ENCODE measurements around the gene WNT4. TPM values are rescaled to one million over a fixed set of nuclear protein-coding genes. Genes with fewer than 3 reads are reported as not detected.

Gene WNT4
- total RNA-seq, 2 donors from 2014 or later = 3.0 to 3.4 TPM

GRCh38 chr1:22118291-22118992 lies 24.5 kb downstream of the WNT4 start:
- DNase-seq (ENCODE audit: low spot score) = no peak
- Histone ChIP-seq H3K4me3 (no peak overlapping the region), H3K27me3 (replicated peaks; ENCODE audit: insufficient read depth) (no peaks in the 10 kb centered on the region), H3K36me3 (no peaks in the 10 kb centered on the region), H3K9me3 (no peaks in the 10 kb centered on the region), H3K4me1 (replicated peaks) (no peaks in the 10 kb centered on the region), H3K27ac (no peak overlapping the region)
- 86% methylated on average over 6 of the region's 8 CpGs for WGBS
- intact Hi-C loops (cut with DNase I) = loop anchor here (10.0 kb wide), 1 partner anchor 296 kb away; no protein-coding TSS in a partner anchor
- TF ChIP-seq POLR2AphosphoS5 (IDR thresholded peaks at IDR 0.05) (no peak), CTCF (IDR thresholded peaks at IDR 0.05) (no peak)

- intact Hi-C loops (cut with DNase I) = loop anchor here (10.0 kb wide), 1 partner anchor 297 kb away; no protein-coding TSS in a partner anchor
- H3K4me1 ChIP-seq (replicated peaks) = no peaks in the 10 kb centered on the region
- no peaks in the 10 kb centered on the region for H3K9me3 ChIP-seq
- TF ChIP-seq POLR2AphosphoS5 (IDR thresholded peaks at IDR 0.05) (no peak), POLR2A (IDR thresholded peaks at IDR 0.05) (no peak), CTCF (IDR thresholded peaks at IDR 0.05) (no peak)
- H3K27me3 ChIP-seq (replicated peaks; ENCODE audit: insufficient read depth) = no peaks in the 10 kb centered on the region
- no peak overlapping the region for H3K27ac ChIP-seq
- no peak for DNase-seq (ENCODE audit: low spot score)
- H3K36me3 ChIP-seq = no peaks in the 10 kb centered on the region
- 82% methylated on average over 5 of the region's 5 CpGs for WGBS
- H3K4me3 ChIP-seq = no peak overlapping the region
Observed at GRCh38 chr1:22117851-22118250, 25.0 kb downstream of the WNT4 start.

GRCh38 chr1:22117238-22117637 lies 25.7 kb downstream of the WNT4 start:
- H3K4me1 ChIP-seq (replicated peaks) = no peaks in the 10 kb centered on the region
- DNase-seq (ENCODE audit: low spot score) = no peak
- WGBS = 36% methylated on average over 4 of the region's 4 CpGs
- no peak overlapping the region for H3K27ac ChIP-seq
- TF ChIP-seq POLR2AphosphoS5 (IDR thresholded peaks at IDR 0.05) = no peak
- no peak for TF ChIP-seq CTCF (IDR thresholded peaks at IDR 0.05)
- no peak for TF ChIP-seq POLR2A (IDR thresholded peaks at IDR 0.05)
- no peaks in the 10 kb centered on the region for H3K9me3 ChIP-seq
- no peaks in the 10 kb centered on the region for H3K27me3 ChIP-seq (replicated peaks; ENCODE audit: insufficient read depth)
- H3K36me3 ChIP-seq = no peaks in the 10 kb centered on the region
- intact Hi-C loops (cut with DNase I) = loop anchor here (10.0 kb wide), 1 partner anchor 298 kb away; no protein-coding TSS in a partner anchor
- H3K4me3 ChIP-seq = no peak overlapping the region

GRCh38 chr1:22115286-22115685 lies 27.6 kb downstream of the WNT4 start:
- peak overlapping the region; percentile 27 to 44 for H3K27ac ChIP-seq
- no peaks in the 10 kb centered on the region for H3K4me1 ChIP-seq (replicated peaks)
- no peaks in the 10 kb centered on the region for H3K9me3 ChIP-seq
- no peaks in the 10 kb centered on the region for H3K36me3 ChIP-seq
- no peak overlapping the region for H3K4me3 ChIP-seq
- DNase-seq (ENCODE audit: low spot score) = no peak
- H3K27me3 ChIP-seq (replicated peaks; ENCODE audit: insufficient read depth) = no peaks in the 10 kb centered on the region
- intact Hi-C loops (cut with DNase I) = loop anchor here (10.0 kb wide), 1 partner anchor 300 kb away; no protein-coding TSS in a partner anchor
- TF ChIP-seq POLR2AphosphoS5 (IDR thresholded peaks at IDR 0.05) = no peak
- TF ChIP-seq POLR2A (IDR thresholded peaks at IDR 0.05) = no peak
- TF ChIP-seq CTCF (IDR thresholded peaks at IDR 0.05) = no peak
- WGBS = 72% methylated on average over 6 of the region's 6 CpGs

All from prostate gland (tissue), 2 donors.